OCI-LY3 (cell line): ENCODE results near the gene BRS3.

ENCODE experiments used
- EZH2phosphoT487 ChIP-seq: fragments of 200-600 bp; shearing (Covaris generic); IDR thresholded peaks from 2 replicates; pipeline ENCODE4 v1.6.1; 2018; ENCODE audit warnings: antibody characterized with exemption, mixed run types, low read depth
- TF ChIP-seq, protein P1 (sequence below): fragments of 200-600, 300-600 bp; sonication (generic); IDR thresholded peaks from 2 replicates; pipeline ENCODE4 v1.5.1; 2014; ENCODE audit warnings: antibody characterized with exemption, low read length, low read depth

GRCh38 chrX:136528645-136529315, 41.0 kb downstream of the BRS3 start:
- TF ChIP-seq, protein P1, sequence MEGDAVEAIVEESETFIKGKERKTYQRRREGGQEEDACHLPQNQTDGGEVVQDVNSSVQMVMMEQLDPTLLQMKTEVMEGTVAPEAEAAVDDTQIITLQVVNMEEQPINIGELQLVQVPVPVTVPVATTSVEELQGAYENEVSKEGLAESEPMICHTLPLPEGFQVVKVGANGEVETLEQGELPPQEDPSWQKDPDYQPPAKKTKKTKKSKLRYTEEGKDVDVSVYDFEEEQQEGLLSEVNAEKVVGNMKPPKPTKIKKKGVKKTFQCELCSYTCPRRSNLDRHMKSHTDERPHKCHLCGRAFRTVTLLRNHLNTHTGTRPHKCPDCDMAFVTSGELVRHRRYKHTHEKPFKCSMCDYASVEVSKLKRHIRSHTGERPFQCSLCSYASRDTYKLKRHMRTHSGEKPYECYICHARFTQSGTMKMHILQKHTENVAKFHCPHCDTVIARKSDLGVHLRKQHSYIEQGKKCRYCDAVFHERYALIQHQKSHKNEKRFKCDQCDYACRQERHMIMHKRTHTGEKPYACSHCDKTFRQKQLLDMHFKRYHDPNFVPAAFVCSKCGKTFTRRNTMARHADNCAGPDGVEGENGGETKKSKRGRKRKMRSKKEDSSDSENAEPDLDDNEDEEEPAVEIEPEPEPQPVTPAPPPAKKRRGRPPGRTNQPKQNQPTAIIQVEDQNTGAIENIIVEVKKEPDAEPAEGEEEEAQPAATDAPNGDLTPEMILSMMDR: no peak
- no peak for TF ChIP-seq EZH2phosphoT487
